GM18502 (cell line): ENCODE data around the gene KCNA2.

Experiments
- ATAC-seq: cut with Tn5 transposase; IDR thresholded peaks from one replicate; pipeline ENCODE4 v1.9.1; 2021; ENCODE audit warnings: mild to moderate bottlenecking; ENCODE audit not compliant: unreplicated experiment, poor library complexity

The KCNA2 gene

GRCh38 chr1:110605446-110605845 is 712 bp downstream of the KCNA2 start:
- no peak for ATAC-seq

- ATAC-seq, result no peak
Measured at GRCh38 chr1:110604586-110605148, 1.5 kb downstream of the KCNA2 start.

- no peak for ATAC-seq
Measured at GRCh38 chr1:110603058-110603457, 3.1 kb downstream of the KCNA2 start.

- ATAC-seq, result no peak
Measured at GRCh38 chr1:110602466-110602865, 3.7 kb downstream of the KCNA2 start.

GRCh38 chr1:110601332-110601731 is 4.8 kb downstream of the KCNA2 start:
- ATAC-seq, result no peak

- no peak for ATAC-seq
Measured at GRCh38 chr1:110600716-110601115, 5.4 kb downstream of the KCNA2 start.

- ATAC-seq, result no peak
Measured at GRCh38 chr1:110597966-110598365, 8.2 kb downstream of the KCNA2 start.

GRCh38 chr1:110596312-110596711 is 9.8 kb downstream of the KCNA2 start:
- no peak for ATAC-seq

GRCh38 chr1:110595353-110595710 is 10.8 kb downstream of the KCNA2 start:
- no peak for ATAC-seq

- ATAC-seq, result no peak
Measured at GRCh38 chr1:110594456-110595352, 11.5 kb downstream of the KCNA2 start.

GRCh38 chr1:110593902-110594301 is 12.3 kb downstream of the KCNA2 start:
- ATAC-seq, result no peak

GRCh38 chr1:110591956-110592355 is 14.2 kb downstream of the KCNA2 start:
- ATAC-seq, result no peak

GRCh38 chr1:110588991-110589390 is 17.2 kb downstream of the KCNA2 start:
- ATAC-seq, result no peak

- ATAC-seq, result no peak
Measured at GRCh38 chr1:110588486-110588885, 17.7 kb downstream of the KCNA2 start.

GRCh38 chr1:110587906-110588305 is 18.3 kb downstream of the KCNA2 start:
- no peak for ATAC-seq

GRCh38 chr1:110585481-110585880 is 20.7 kb downstream of the KCNA2 start:
- ATAC-seq, result no peak

- no peak for ATAC-seq
Measured at GRCh38 chr1:110584045-110584444, 22.1 kb downstream of the KCNA2 start.

GRCh38 chr1:110583505-110583904 is 22.7 kb downstream of the KCNA2 start:
- ATAC-seq, result no peak

GRCh38 chr1:110582378-110582777 is 23.8 kb downstream of the KCNA2 start:
- ATAC-seq, result no peak

- ATAC-seq, result no peak
Measured at GRCh38 chr1:110581682-110582145, 24.4 kb downstream of the KCNA2 start.

GRCh38 chr1:110580244-110580643 is 25.9 kb downstream of the KCNA2 start:
- no peak for ATAC-seq

- no peak for ATAC-seq
Measured at GRCh38 chr1:110579460-110579859, 26.7 kb downstream of the KCNA2 start.
